Liver (tissue), 9 donors: ENCODE measurements around the gene SGK1. TPM values are rescaled to one million over a fixed set of nuclear protein-coding genes. Genes with fewer than 3 reads are reported as not detected.
"Not testable (repeated sequence)": the region's sequence is repeated elsewhere in the genome, so short reads cannot be mapped to it uniquely, and the experiment has no call there.

Experiments
- DNase-seq: peaks from one replicate; pipeline ENCODE4 v3.0.0-alpha.2; 2017; ENCODE audit warnings: low spot score
- H3K27ac ChIP-seq, 2 donors: one replicate each; pipeline ENCODE4 v1.7.0; 2013; ENCODE audit warnings: inconsistent platforms in 2 of 2, low read length in 2 of 2, control low read depth in 1 of 2, low read depth in 1 of 2, mild to moderate bottlenecking in 1 of 2
- H3K27me3 ChIP-seq, 4 donors: one replicate each; pipeline versions ENCODE4 v1.6.1 to v1.7.0; 2013; ENCODE audit warnings: low read length in 3 of 4, inconsistent platforms in 1 of 4, mild to moderate bottlenecking in 1 of 4, moderate library complexity in 1 of 4; ENCODE audit not compliant: control insufficient read depth in 4 of 4, insufficient read depth in 4 of 4
- H3K36me3 ChIP-seq, 4 donors: one replicate each; pipeline versions ENCODE4 v1.6.1 to v1.7.0; 2013; ENCODE audit warnings: low read length in 3 of 4, mild to moderate bottlenecking in 3 of 4, low read depth in 1 of 4, moderate library complexity in 1 of 4; ENCODE audit not compliant: control insufficient read depth in 4 of 4, insufficient read depth in 3 of 4
- H3K4me1 ChIP-seq, 4 donors: one replicate each; pipeline versions ENCODE4 v1.6.1 to v1.7.0; 2013; ENCODE audit warnings: low read length in 3 of 4, mild to moderate bottlenecking in 3 of 4, moderate library complexity in 1 of 4; ENCODE audit not compliant: control insufficient read depth in 4 of 4, insufficient read depth in 4 of 4
- H3K4me3 ChIP-seq, 3 donors: one replicate each; pipeline versions ENCODE4 v1.6.1 to v1.7.0; 2013; ENCODE audit warnings: low read length in 3 of 3, control low read depth in 1 of 3, low read depth in 1 of 3, mild to moderate bottlenecking in 1 of 3
- H3K9ac ChIP-seq, 2 donors: one replicate each; pipeline ENCODE4 v1.7.0; 2013; ENCODE audit warnings: low read length in 2 of 2, mild to moderate bottlenecking in 2 of 2, moderate library complexity in 2 of 2, control low read depth in 1 of 2, low read depth in 1 of 2
- H3K9me3 ChIP-seq, 4 donors: one replicate each; pipeline versions ENCODE4 v1.6.1 to v1.7.0; 2013; ENCODE audit warnings: low read length in 3 of 4; ENCODE audit not compliant: control insufficient read depth in 4 of 4
- EGR1 ChIP-seq, 2 donors: IDR thresholded peaks; 2 replicates each; pipeline ENCODE4 v1.6.1; 2016 to 2018; ENCODE audit warnings: antibody characterized with exemption in 2 of 2, low read depth in 2 of 2
- FOXA1 ChIP-seq: IDR thresholded peaks from 2 replicates; pipeline ENCODE4 v1.6.1; 2016; ENCODE audit warnings: antibody characterized with exemption
- FOXA2 ChIP-seq: IDR thresholded peaks from 2 replicates; pipeline ENCODE4 v1.6.1; 2016; ENCODE audit warnings: antibody characterized with exemption
- GABPA ChIP-seq, 2 donors: IDR thresholded peaks in 1 of 2; conservative IDR thresholded peaks in 1 of 2; 2 replicates each; pipeline ENCODE4 v1.6.1; 2016; ENCODE audit warnings: antibody characterized with exemption in 2 of 2, mild to moderate bottlenecking in 1 of 2, moderate library complexity in 1 of 2
- HNF4A ChIP-seq, 2 donors: conservative IDR thresholded peaks; 2 replicates each; pipeline ENCODE4 v1.6.1; 2016; ENCODE audit warnings: antibody characterized with exemption in 2 of 2, mild to moderate bottlenecking in 2 of 2
- HNF4G ChIP-seq: IDR thresholded peaks from 2 replicates; pipeline ENCODE4 v1.6.1; 2016; ENCODE audit warnings: antibody characterized with exemption
- JUND ChIP-seq, 2 donors: IDR thresholded peaks; 2 replicates each; pipeline ENCODE4 v1.6.1; 2016; ENCODE audit warnings: antibody characterized with exemption in 2 of 2
- NR2F2 ChIP-seq: IDR thresholded peaks from 2 replicates; pipeline ENCODE4 v1.6.1; 2016; ENCODE audit warnings: antibody characterized with exemption
- RAD21 ChIP-seq, 2 donors: IDR thresholded peaks; 2 replicates each; pipeline ENCODE4 v1.6.1; 2016; ENCODE audit warnings: antibody characterized with exemption in 2 of 2, mild to moderate bottlenecking in 2 of 2
- RXRA ChIP-seq, 2 donors: IDR thresholded peaks; 2 replicates each; pipeline ENCODE4 v1.6.1; 2017 to 2018; ENCODE audit warnings: antibody characterized with exemption in 2 of 2, mild to moderate bottlenecking in 1 of 2
- SP1 ChIP-seq: IDR thresholded peaks from 2 replicates; pipeline ENCODE4 v1.6.1; 2018; ENCODE audit warnings: antibody characterized with exemption, mild to moderate bottlenecking
- TAF1 ChIP-seq: conservative IDR thresholded peaks from 2 replicates; pipeline ENCODE4 v1.6.1; 2016; ENCODE audit warnings: antibody characterized with exemption, mild to moderate bottlenecking
- YY1 ChIP-seq: IDR thresholded peaks from 2 replicates; pipeline ENCODE4 v1.6.1; 2016; ENCODE audit warnings: antibody characterized with exemption, mild to moderate bottlenecking
- WGBS: extraction: QIAGEN DNeasy Blood & Tissue Kit; methylation state at CpG from one replicate; pipeline ENCODE4 v1.1.7; 2013; 5-methylcytosine and 5-hydroxymethylcytosine counted together
- polyA plus RNA-seq, 2 donors: library from polyadenylated mRNA; stranded (reverse) in 1 of 2; unstranded in 1 of 2; fragments of 200-250 nt in 1 of 2; fragments of >200 nt in 1 of 2; fragmentation: Nextera tagmentation in 1 of 2; extraction: Ambion mirVana in 1 of 2; gene quantifications; one replicate each; pipeline versions ENCODE4 v1.2.1 to v1.2.3, GENCODE V29; 2013 to 2015
- total RNA-seq, 2 donors: library from RNA; depleted of rRNA; stranded (reverse); fragments of >200 nt; gene quantifications; one replicate each; pipeline ENCODE4 v1.2.3, GENCODE V29; 2014
- TF ChIP-seq, protein P1 (sequence below): IDR thresholded peaks from 2 replicates; pipeline ENCODE4 v1.6.1; 2016; ENCODE audit warnings: antibody characterized with exemption, mild to moderate bottlenecking
- TF ChIP-seq, protein P2 (sequence below): IDR thresholded peaks from 2 replicates; pipeline ENCODE4 v1.6.1; 2016; ENCODE audit warnings: antibody characterized with exemption
- TF ChIP-seq, protein P3 (sequence below): IDR thresholded peaks from 2 replicates; pipeline ENCODE4 v1.6.1; 2016; ENCODE audit warnings: antibody characterized with exemption
- TF ChIP-seq, protein P4 (sequence below): fragments of 150-350 bp; IDR thresholded peaks from 2 replicates; pipeline ENCODE4 v1.5.1; 2017; ENCODE audit warnings: improper control_type of control experiment, low read depth, low read length; ENCODE audit not compliant: missing input control
- TF ChIP-seq, protein P5 (sequence below): IDR thresholded peaks from 2 replicates; pipeline ENCODE4 v1.6.1; 2016; ENCODE audit warnings: antibody characterized with exemption
- donor health status: healthy.
- donor health status: healthy.
- donor health status: healthy.
- donor health status: healthy.
- donor health status: healthy.

SGK1 gene
- total and polyA plus RNA-seq, 4 donors = 28.0 to 113 (median 35.4) TPM

DNA sequence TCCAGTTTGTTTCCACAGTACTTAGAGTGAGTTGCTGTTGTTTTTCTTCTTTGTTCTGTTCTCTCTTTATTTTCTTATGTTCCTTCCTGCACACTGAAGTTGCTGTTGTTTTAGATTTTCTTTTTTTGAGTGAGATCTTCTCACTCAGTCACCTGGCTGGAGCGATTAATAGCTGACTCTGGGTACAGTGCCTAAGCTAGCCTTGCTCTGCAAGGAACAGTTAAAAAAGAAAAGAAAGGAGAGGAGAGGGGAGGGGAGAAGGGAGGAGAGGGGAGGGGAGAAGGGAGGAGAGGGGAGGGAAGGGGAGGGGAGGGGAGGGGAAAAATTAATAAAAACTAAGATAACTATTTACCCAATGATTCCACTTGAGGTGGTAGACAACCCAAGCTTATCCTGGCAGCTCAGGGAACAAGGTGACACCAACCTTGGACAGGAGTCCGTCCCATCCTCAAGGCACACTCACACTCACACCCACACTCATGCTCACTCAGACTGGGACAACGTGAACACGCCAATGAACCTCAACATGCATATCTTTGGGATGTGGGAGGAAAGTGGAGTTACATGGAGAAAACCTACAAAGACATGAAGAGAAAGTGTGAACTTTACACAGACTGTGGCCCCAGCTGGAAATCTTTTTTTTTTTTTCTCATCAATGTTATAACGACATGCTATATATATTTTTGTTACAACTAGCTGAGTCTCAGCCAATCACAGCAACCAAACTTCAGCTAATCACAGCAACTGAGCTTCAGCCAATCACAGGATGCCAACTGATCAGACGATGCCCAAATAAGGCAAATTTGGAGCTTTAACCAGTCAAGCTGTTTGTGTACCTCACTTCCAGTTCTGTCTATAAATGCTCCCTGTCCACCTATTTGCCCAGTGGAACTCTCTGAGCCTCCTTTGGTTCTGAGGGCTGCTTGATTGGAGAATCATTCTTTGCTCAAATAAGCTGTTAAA is 124.1 kb downstream of the SGK1 start:
- H3K4me3 ChIP-seq = no peak overlapping the region
- WGBS = 98% methylated on average over 6 of the region's 6 CpGs
- no peak for DNase-seq
- H3K9ac ChIP-seq = no peak overlapping the region
- no peaks in the 10 kb centered on the region for H3K36me3 ChIP-seq
- TF ChIP-seq RAD21 (IDR thresholded peaks at IDR 0.05) = no peak
- TF ChIP-seq NR2F2 = no peak
- TF ChIP-seq, protein P1, sequence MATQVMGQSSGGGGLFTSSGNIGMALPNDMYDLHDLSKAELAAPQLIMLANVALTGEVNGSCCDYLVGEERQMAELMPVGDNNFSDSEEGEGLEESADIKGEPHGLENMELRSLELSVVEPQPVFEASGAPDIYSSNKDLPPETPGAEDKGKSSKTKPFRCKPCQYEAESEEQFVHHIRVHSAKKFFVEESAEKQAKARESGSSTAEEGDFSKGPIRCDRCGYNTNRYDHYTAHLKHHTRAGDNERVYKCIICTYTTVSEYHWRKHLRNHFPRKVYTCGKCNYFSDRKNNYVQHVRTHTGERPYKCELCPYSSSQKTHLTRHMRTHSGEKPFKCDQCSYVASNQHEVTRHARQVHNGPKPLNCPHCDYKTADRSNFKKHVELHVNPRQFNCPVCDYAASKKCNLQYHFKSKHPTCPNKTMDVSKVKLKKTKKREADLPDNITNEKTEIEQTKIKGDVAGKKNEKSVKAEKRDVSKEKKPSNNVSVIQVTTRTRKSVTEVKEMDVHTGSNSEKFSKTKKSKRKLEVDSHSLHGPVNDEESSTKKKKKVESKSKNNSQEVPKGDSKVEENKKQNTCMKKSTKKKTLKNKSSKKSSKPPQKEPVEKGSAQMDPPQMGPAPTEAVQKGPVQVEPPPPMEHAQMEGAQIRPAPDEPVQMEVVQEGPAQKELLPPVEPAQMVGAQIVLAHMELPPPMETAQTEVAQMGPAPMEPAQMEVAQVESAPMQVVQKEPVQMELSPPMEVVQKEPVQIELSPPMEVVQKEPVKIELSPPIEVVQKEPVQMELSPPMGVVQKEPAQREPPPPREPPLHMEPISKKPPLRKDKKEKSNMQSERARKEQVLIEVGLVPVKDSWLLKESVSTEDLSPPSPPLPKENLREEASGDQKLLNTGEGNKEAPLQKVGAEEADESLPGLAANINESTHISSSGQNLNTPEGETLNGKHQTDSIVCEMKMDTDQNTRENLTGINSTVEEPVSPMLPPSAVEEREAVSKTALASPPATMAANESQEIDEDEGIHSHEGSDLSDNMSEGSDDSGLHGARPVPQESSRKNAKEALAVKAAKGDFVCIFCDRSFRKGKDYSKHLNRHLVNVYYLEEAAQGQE = no peak
- TF ChIP-seq JUND (IDR thresholded peaks at IDR 0.05) = no peak
- TF ChIP-seq SP1 = no peak
- TF ChIP-seq, protein P2, sequence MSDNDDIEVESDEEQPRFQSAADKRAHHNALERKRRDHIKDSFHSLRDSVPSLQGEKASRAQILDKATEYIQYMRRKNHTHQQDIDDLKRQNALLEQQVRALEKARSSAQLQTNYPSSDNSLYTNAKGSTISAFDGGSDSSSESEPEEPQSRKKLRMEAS = no peak
- TF ChIP-seq RXRA (IDR thresholded peaks at IDR 0.05) = no peak
- no peak for TF ChIP-seq HNF4A (conservative IDR thresholded peaks at IDR 0.05)
- TF ChIP-seq HNF4G = no peak
- TF ChIP-seq, protein P3, sequence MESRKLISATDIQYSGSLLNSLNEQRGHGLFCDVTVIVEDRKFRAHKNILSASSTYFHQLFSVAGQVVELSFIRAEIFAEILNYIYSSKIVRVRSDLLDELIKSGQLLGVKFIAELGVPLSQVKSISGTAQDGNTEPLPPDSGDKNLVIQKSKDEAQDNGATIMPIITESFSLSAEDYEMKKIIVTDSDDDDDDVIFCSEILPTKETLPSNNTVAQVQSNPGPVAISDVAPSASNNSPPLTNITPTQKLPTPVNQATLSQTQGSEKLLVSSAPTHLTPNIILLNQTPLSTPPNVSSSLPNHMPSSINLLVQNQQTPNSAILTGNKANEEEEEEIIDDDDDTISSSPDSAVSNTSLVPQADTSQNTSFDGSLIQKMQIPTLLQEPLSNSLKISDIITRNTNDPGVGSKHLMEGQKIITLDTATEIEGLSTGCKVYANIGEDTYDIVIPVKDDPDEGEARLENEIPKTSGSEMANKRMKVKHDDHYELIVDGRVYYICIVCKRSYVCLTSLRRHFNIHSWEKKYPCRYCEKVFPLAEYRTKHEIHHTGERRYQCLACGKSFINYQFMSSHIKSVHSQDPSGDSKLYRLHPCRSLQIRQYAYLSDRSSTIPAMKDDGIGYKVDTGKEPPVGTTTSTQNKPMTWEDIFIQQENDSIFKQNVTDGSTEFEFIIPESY = no peak
- no peak for TF ChIP-seq FOXA2
- TF ChIP-seq EGR1 (IDR thresholded peaks at IDR 0.05; ENCODE audit: low read depth in 2 of 2) = no peak
- TF ChIP-seq, protein P4, sequence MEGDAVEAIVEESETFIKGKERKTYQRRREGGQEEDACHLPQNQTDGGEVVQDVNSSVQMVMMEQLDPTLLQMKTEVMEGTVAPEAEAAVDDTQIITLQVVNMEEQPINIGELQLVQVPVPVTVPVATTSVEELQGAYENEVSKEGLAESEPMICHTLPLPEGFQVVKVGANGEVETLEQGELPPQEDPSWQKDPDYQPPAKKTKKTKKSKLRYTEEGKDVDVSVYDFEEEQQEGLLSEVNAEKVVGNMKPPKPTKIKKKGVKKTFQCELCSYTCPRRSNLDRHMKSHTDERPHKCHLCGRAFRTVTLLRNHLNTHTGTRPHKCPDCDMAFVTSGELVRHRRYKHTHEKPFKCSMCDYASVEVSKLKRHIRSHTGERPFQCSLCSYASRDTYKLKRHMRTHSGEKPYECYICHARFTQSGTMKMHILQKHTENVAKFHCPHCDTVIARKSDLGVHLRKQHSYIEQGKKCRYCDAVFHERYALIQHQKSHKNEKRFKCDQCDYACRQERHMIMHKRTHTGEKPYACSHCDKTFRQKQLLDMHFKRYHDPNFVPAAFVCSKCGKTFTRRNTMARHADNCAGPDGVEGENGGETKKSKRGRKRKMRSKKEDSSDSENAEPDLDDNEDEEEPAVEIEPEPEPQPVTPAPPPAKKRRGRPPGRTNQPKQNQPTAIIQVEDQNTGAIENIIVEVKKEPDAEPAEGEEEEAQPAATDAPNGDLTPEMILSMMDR = no peak
- no peak for TF ChIP-seq YY1
- no peak for TF ChIP-seq FOXA1
- TF ChIP-seq TAF1 = no peak
- TF ChIP-seq, protein P5, sequence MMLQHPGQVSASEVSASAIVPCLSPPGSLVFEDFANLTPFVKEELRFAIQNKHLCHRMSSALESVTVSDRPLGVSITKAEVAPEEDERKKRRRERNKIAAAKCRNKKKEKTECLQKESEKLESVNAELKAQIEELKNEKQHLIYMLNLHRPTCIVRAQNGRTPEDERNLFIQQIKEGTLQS = no peak
- TF ChIP-seq GABPA (IDR thresholded peaks at IDR 0.05 in 1 of 2, conservative IDR thresholded peaks at IDR 0.05 in 1 of 2) = no peak
- H3K4me1 ChIP-seq = peaks cover 0 to 7% (median 0%) of the 10 kb centered on the region in 4 donors
- H3K9me3 ChIP-seq = no peaks in the 10 kb centered on the region
- no peak overlapping the region for H3K27ac ChIP-seq
- H3K27me3 ChIP-seq = no peaks in the 10 kb centered on the region

DNA sequence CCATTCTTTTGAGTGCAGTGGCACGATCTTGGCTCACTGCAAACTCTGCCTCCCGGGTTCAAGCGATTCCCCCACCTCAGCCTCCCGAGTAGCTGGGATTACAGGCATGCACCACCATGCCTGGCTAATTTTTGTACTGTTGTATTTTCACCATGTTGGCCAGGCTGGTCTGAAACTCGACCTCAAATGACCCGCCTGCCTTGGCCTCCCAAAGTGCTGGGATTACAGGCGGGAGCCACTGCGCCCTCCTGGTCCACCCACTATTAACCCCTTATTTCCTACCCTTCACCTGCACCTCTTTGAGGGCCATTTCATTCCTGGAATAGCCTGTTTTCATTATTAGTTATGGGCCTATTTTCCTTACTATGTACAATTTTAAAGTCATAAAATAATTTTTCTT is 125.3 kb downstream of the SGK1 start:
- whole genome bisulfite sequencing = 88% methylated on average over 8 of the region's 8 CpGs
- H3K4me1 ChIP-seq, H3K4me3 ChIP-seq, DNase-seq, H3K27me3 ChIP-seq, H3K36me3 ChIP-seq, H3K9ac ChIP-seq, H3K27ac ChIP-seq, H3K9me3 ChIP-seq: not testable (repeated sequence)
